Omental fat pad (tissue), 4 donors: ENCODE data around the gene OR2T2. TPM values are rescaled to one million over a fixed set of nuclear protein-coding genes. Genes with fewer than 3 reads are reported as not detected.
"Not testable (repeated sequence)": the region's sequence is repeated elsewhere in the genome, so short reads cannot be mapped to it uniquely, and the experiment has no call there.

Experiments used
- ATAC-seq: fragments of 150-250 bp; one replicate; pipeline ENCODE4 v1.9.1; 2016; ENCODE audit warnings: mild to moderate bottlenecking, moderate library complexity; ENCODE audit not compliant: low FRiP score
- DNase-seq: peaks from one replicate; pipeline ENCODE4 v3.0.0-alpha.2; 2019; ENCODE audit warnings: low spot score
- total RNA-seq, 4 donors: library from RNA; depleted of rRNA; stranded (reverse); fragments of >200 nt; gene quantifications; one replicate each; pipeline ENCODE4 v1.1.0, GENCODE V29; 2016
- TF ChIP-seq, protein P1 (sequence below), 3 donors: fragments of 450-650 bp; IDR thresholded peaks; one replicate each; pipeline ENCODE4 v1.5.1; 2016 to 2017; ENCODE audit warnings: antibody characterized with exemption in 3 of 3, mild to moderate bottlenecking in 3 of 3, moderate library complexity in 2 of 3

The OR2T2 gene, protein sequence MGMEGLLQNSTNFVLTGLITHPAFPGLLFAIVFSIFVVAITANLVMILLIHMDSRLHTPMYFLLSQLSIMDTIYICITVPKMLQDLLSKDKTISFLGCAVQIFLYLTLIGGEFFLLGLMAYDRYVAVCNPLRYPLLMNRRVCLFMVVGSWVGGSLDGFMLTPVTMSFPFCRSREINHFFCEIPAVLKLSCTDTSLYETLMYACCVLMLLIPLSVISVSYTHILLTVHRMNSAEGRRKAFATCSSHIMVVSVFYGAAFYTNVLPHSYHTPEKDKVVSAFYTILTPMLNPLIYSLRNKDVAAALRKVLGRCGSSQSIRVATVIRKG
- total RNA-seq = not detected

- DNase-seq, ATAC-seq: not testable (repeated sequence)
Measured at GRCh38 chr1:248445399-248445798, at the start of gene OR2T2. Gene OR2T2 (plus strand): TSS chr1:248445637. CDS start chr1:248452798, 7,161 bp downstream.

- no peak for ATAC-seq
- TF ChIP-seq, protein P1, sequence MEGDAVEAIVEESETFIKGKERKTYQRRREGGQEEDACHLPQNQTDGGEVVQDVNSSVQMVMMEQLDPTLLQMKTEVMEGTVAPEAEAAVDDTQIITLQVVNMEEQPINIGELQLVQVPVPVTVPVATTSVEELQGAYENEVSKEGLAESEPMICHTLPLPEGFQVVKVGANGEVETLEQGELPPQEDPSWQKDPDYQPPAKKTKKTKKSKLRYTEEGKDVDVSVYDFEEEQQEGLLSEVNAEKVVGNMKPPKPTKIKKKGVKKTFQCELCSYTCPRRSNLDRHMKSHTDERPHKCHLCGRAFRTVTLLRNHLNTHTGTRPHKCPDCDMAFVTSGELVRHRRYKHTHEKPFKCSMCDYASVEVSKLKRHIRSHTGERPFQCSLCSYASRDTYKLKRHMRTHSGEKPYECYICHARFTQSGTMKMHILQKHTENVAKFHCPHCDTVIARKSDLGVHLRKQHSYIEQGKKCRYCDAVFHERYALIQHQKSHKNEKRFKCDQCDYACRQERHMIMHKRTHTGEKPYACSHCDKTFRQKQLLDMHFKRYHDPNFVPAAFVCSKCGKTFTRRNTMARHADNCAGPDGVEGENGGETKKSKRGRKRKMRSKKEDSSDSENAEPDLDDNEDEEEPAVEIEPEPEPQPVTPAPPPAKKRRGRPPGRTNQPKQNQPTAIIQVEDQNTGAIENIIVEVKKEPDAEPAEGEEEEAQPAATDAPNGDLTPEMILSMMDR (IDR thresholded peaks at IDR 0.05) = no peak
- DNase-seq = no peak
Measured at GRCh38 chr1:248402748-248403147, 42.7 kb upstream of the OR2T2 start, which contains the start of gene OR2T1. Gene OR2T1 (plus strand): TSS chr1:248403048. CDS start chr1:248406148, 3,100 bp downstream.

- no peak for ATAC-seq
- no peak for DNase-seq
- TF ChIP-seq, protein P1 (IDR thresholded peaks at IDR 0.05) = no peak
Measured at GRCh38 chr1:248404024-248404423, 41.4 kb upstream of the OR2T2 start.

- TF ChIP-seq, protein P1 (IDR thresholded peaks at IDR 0.05) = no peak
- no peak for DNase-seq
- ATAC-seq = no peak
Measured at GRCh38 chr1:248406721-248407692, 38.4 kb upstream of the OR2T2 start.

GRCh38 chr1:248416226-248416625 lies 29.2 kb upstream of the OR2T2 start:
- no peak for DNase-seq
- no peak for ATAC-seq

GRCh38 chr1:248417854-248418253 lies 27.6 kb upstream of the OR2T2 start:
- no peak for ATAC-seq
- TF ChIP-seq, protein P1 (IDR thresholded peaks at IDR 0.05) = no peak
- DNase-seq = no peak

More at GRCh38 chr1:248416226-248416625, 29.2 kb upstream of the OR2T2 start:
- TF ChIP-seq, protein P1 (IDR thresholded peaks at IDR 0.05) = no peak

- ATAC-seq (no peak), DNase-seq (no peak)
- TF ChIP-seq, protein P1 (IDR thresholded peaks at IDR 0.05) = no peak
Measured at GRCh38 chr1:248421384-248421783, 24.1 kb upstream of the OR2T2 start.

GRCh38 chr1:248427526-248428191 lies 17.8 kb upstream of the OR2T2 start:
- DNase-seq, ATAC-seq: not testable (repeated sequence)

DNA sequence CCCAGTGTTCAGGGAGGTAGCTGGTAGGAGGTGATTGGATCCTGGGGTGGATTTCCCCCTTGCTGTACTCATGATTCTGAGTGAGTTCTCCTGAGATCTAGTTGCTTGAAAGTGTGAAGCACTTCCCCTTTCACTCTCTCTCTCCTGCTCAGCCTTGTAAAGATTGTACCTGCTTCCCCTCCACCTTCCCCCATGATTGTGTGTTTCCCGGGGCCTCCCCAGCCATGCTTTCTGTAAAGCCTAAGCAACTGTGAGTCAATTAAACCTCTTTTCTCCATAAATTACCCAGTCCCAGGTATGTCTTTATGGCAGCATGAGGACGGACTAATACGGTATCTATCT lies 17.3 kb upstream of the OR2T2 start:
- not testable (repeated sequence) for ATAC-seq, DNase-seq

- not testable (repeated sequence) for ATAC-seq, DNase-seq
Measured at GRCh38 chr1:248431683-248432082, 13.8 kb upstream of the OR2T2 start.
